Right hindlimb (tissue), 1 donor: ENCODE measurements around the gene FUT9.
"Not testable (repeated sequence)": the region's sequence is repeated elsewhere in the genome, so short reads cannot be mapped to it uniquely, and the experiment has no call there.

ENCODE experiments used
- DNase-seq: peaks from one replicate; pipeline ENCODE4 v3.0.0-alpha.2; 2018

The FUT9 gene

GRCh38 chr6:96194675-96195074 is 178.9 kb downstream of the FUT9 start:
- no peak for DNase-seq

GRCh38 chr6:96195272-96195671 is 179.5 kb downstream of the FUT9 start:
- no peak for DNase-seq

GRCh38 chr6:96196633-96197032 is 180.9 kb downstream of the FUT9 start:
- no peak for DNase-seq

GRCh38 chr6:96197241-96197640 is 181.5 kb downstream of the FUT9 start:
- no peak for DNase-seq

- DNase-seq: no peak
Measured at GRCh38 chr6:96202571-96202970, 186.8 kb downstream of the FUT9 start.

- DNase-seq: no peak
Measured at GRCh38 chr6:96211341-96211740, 195.6 kb downstream of the FUT9 start.

- no peak for DNase-seq
Measured at GRCh38 chr6:96212066-96212465, 196.3 kb downstream of the FUT9 start.

- DNase-seq: no peak
Measured at GRCh38 chr6:96213784-96214183, 198.0 kb downstream of the FUT9 start.

GRCh38 chr6:96223695-96224094 is 207.9 kb downstream of the FUT9 start:
- DNase-seq: no peak

- no peak for DNase-seq
Measured at GRCh38 chr6:96227135-96227534, 211.4 kb downstream of the FUT9 start.

- DNase-seq: no peak
Measured at GRCh38 chr6:96234444-96234843, 218.7 kb downstream of the FUT9 start.

GRCh38 chr6:96235927-96236326 is 220.2 kb downstream of the FUT9 start:
- no peak for DNase-seq

- DNase-seq: no peak
Measured at GRCh38 chr6:96236471-96236870, 220.7 kb downstream of the FUT9 start.

GRCh38 chr6:96237638-96238347 is 222.0 kb downstream of the FUT9 start:
- no peak for DNase-seq

GRCh38 chr6:96246563-96246962 is 230.8 kb downstream of the FUT9 start:
- no peak for DNase-seq

GRCh38 chr6:96249755-96250154 is 234.0 kb downstream of the FUT9 start:
- DNase-seq: no peak

- no peak for DNase-seq
Measured at GRCh38 chr6:96257751-96258150, 242.0 kb downstream of the FUT9 start.

GRCh38 chr6:96260787-96261430 is 245.1 kb downstream of the FUT9 start:
- DNase-seq: not testable (repeated sequence)
